HG02970 (cell line): Measurements from ENCODE around the gene XKR7.
"Not testable (repeated sequence)": the region's sequence is repeated elsewhere in the genome, so short reads cannot be mapped to it uniquely, and the experiment has no call there.

Experiments
- ATAC-seq: cut with Tn5 transposase; IDR thresholded peaks from one replicate; pipeline ENCODE4 v1.9.1; 2021; ENCODE audit warnings: mild to moderate bottlenecking, moderate library complexity, moderate number of reproducible peaks; ENCODE audit not compliant: unreplicated experiment, low FRiP score

Gene XKR7

GRCh38 chr20:32009564-32009963, 41.6 kb downstream of the XKR7 start:
- no peak for ATAC-seq

- ATAC-seq, result no peak
These were observed 42.1 kb downstream of the XKR7 start, which contains the start of gene CCM2L for GRCh38 chr20:32010101-32010500. CCM2L (plus strand) TSS chr20:32010438; CDS start chr20:32010455, 17 bp downstream.

- ATAC-seq, result no peak
These were observed 42.7 kb downstream of the XKR7 start for GRCh38 chr20:32010666-32011065.

GRCh38 chr20:32012159-32012688, 44.3 kb downstream of the XKR7 start:
- ATAC-seq, result no peak

- ATAC-seq, result no peak
These were observed 45.4 kb downstream of the XKR7 start for GRCh38 chr20:32013326-32013725.

- no peak for ATAC-seq
These were observed 49.8 kb downstream of the XKR7 start for GRCh38 chr20:32017711-32018251.

GRCh38 chr20:32018269-32019155, 50.6 kb downstream of the XKR7 start:
- ATAC-seq, result no peak

GRCh38 chr20:32019156-32019510, 51.2 kb downstream of the XKR7 start:
- ATAC-seq, result no peak

GRCh38 chr20:32019563-32020463, 51.9 kb downstream of the XKR7 start:
- ATAC-seq, result no peak

- no peak for ATAC-seq
These were observed 53.1 kb downstream of the XKR7 start for GRCh38 chr20:32021091-32021490.

- ATAC-seq, result no peak
These were observed 56.8 kb downstream of the XKR7 start for GRCh38 chr20:32024683-32025295.

GRCh38 chr20:32027643-32028042, 59.7 kb downstream of the XKR7 start:
- ATAC-seq, result no peak

GRCh38 chr20:32028647-32029372, 60.9 kb downstream of the XKR7 start:
- ATAC-seq, result no peak

GRCh38 chr20:32029561-32029960, 61.6 kb downstream of the XKR7 start:
- ATAC-seq, result no peak

- no peak for ATAC-seq
These were observed 63.3 kb downstream of the XKR7 start for GRCh38 chr20:32031007-32031958.

- ATAC-seq, result no peak
These were observed 65.4 kb downstream of the XKR7 start for GRCh38 chr20:32033316-32033715.

- not testable (repeated sequence) for ATAC-seq
These were observed 65.8 kb downstream of the XKR7 start for GRCh38 chr20:32033721-32034120.

- no peak for ATAC-seq
These were observed 66.9 kb downstream of the XKR7 start for GRCh38 chr20:32034581-32035425.
